H1 (cell line): Measurements from ENCODE around the gene SPTB. TPM values are rescaled to one million over a fixed set of nuclear protein-coding genes. Genes with fewer than 3 reads are reported as not detected.
A peak's percentile ranks its signal among the peaks of the same experiment; 100 is the strongest.

Source experiments
- BCL11A ChIP-seq, 2 experiments: IDR thresholded peaks; one replicate each; pipeline ENCODE4 v1.6.1; 2011; ENCODE audit warnings: low read depth in 2 of 2, low read length in 2 of 2, mild to moderate bottlenecking in 2 of 2
- BRCA1 ChIP-seq: IDR thresholded peaks from 2 replicates; pipeline ENCODE4 v1.6.1; 2012; ENCODE audit warnings: low read depth, low read length, improper control_type of control experiment
- JUND ChIP-seq: IDR thresholded peaks from 2 replicates; pipeline ENCODE4 v1.6.1; 2011; ENCODE audit warnings: mild to moderate bottlenecking, improper control_type of control experiment, low read length
- KDM1A ChIP-seq: fragments of 200-600, 300-600 bp; sonication (generic); IDR thresholded peaks from 2 replicates; pipeline ENCODE4 v1.7.1; 2016; ENCODE audit warnings: mild to moderate bottlenecking, low read length, borderline replicate concordance
- POU5F1 ChIP-seq: IDR thresholded peaks from 2 replicates; pipeline ENCODE4 v1.6.1; 2011; ENCODE audit warnings: low read depth, mild to moderate bottlenecking, low read length, moderate library complexity
- SRF ChIP-seq: IDR thresholded peaks from 2 replicates; pipeline ENCODE4 v1.6.1; 2011; ENCODE audit warnings: mild to moderate bottlenecking, low read depth, low read length, moderate library complexity
- polyA plus RNA-seq, 7 experiments: library from polyadenylated mRNA; depleted of rRNA in 3 of 7; stranded (reverse) in 5 of 7; unstranded in 2 of 7; fragments of >200 nt in 5 of 7; fragments of 200-250 nt in 2 of 7; gene quantifications; 1 replicate in 5 of 7; 2 replicates in 1 of 7; 4 replicates in 1 of 7; pipeline versions ENCODE4 v1.2.1 to v1.2.3, GENCODE V29; 2011 to 2013; ENCODE audit warnings: missing spikeins in 2 of 7, mixed read lengths in 2 of 7
- total RNA-seq: library from RNA; stranded (reverse); fragmentation: NEBNext Ultra II Directional; extraction: Animal tissue kit (Norgen Biotek cat#: 25700); gene quantifications from 2 replicates; pipeline ENCODE4 v1.2.1, GENCODE V29; 2021
- TF ChIP-seq, protein P1 (sequence below): fragments of 300-600 bp; sonication (generic); IDR thresholded peaks from 2 replicates; pipeline ENCODE4 v1.7.1; 2012; ENCODE audit warnings: low read length, moderate library complexity, mild to moderate bottlenecking, inconsistent platforms; ENCODE audit not compliant: insufficient replicate concordance

SPTB gene
- total and polyA plus RNA-seq, 2 of the 8 experiments (the other 6 are each of a cell fraction or from before 2014, with no cell fraction given), result 0.30 to 2.4 TPM

DNA sequence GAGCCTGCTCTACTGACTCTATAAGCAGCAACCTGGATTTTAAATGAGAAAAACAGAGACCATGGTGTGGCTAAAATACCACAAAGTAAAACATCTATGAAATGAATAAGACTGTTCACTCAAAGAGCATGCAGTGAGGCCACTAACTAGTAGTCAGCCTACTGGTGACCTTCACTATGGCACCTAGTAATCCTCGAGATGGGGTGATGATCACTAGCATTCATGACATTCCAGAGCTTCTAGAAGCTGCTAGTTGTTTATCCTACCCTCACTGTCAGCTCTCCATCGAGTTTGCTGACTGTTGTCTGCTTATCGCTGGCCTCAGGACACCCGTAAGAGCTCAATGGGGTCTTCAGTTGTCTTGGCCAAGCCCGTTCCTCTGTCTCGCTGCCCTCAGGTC lies 13.7 kb downstream of the SPTB start (continued):
- TF ChIP-seq, protein P1, sequence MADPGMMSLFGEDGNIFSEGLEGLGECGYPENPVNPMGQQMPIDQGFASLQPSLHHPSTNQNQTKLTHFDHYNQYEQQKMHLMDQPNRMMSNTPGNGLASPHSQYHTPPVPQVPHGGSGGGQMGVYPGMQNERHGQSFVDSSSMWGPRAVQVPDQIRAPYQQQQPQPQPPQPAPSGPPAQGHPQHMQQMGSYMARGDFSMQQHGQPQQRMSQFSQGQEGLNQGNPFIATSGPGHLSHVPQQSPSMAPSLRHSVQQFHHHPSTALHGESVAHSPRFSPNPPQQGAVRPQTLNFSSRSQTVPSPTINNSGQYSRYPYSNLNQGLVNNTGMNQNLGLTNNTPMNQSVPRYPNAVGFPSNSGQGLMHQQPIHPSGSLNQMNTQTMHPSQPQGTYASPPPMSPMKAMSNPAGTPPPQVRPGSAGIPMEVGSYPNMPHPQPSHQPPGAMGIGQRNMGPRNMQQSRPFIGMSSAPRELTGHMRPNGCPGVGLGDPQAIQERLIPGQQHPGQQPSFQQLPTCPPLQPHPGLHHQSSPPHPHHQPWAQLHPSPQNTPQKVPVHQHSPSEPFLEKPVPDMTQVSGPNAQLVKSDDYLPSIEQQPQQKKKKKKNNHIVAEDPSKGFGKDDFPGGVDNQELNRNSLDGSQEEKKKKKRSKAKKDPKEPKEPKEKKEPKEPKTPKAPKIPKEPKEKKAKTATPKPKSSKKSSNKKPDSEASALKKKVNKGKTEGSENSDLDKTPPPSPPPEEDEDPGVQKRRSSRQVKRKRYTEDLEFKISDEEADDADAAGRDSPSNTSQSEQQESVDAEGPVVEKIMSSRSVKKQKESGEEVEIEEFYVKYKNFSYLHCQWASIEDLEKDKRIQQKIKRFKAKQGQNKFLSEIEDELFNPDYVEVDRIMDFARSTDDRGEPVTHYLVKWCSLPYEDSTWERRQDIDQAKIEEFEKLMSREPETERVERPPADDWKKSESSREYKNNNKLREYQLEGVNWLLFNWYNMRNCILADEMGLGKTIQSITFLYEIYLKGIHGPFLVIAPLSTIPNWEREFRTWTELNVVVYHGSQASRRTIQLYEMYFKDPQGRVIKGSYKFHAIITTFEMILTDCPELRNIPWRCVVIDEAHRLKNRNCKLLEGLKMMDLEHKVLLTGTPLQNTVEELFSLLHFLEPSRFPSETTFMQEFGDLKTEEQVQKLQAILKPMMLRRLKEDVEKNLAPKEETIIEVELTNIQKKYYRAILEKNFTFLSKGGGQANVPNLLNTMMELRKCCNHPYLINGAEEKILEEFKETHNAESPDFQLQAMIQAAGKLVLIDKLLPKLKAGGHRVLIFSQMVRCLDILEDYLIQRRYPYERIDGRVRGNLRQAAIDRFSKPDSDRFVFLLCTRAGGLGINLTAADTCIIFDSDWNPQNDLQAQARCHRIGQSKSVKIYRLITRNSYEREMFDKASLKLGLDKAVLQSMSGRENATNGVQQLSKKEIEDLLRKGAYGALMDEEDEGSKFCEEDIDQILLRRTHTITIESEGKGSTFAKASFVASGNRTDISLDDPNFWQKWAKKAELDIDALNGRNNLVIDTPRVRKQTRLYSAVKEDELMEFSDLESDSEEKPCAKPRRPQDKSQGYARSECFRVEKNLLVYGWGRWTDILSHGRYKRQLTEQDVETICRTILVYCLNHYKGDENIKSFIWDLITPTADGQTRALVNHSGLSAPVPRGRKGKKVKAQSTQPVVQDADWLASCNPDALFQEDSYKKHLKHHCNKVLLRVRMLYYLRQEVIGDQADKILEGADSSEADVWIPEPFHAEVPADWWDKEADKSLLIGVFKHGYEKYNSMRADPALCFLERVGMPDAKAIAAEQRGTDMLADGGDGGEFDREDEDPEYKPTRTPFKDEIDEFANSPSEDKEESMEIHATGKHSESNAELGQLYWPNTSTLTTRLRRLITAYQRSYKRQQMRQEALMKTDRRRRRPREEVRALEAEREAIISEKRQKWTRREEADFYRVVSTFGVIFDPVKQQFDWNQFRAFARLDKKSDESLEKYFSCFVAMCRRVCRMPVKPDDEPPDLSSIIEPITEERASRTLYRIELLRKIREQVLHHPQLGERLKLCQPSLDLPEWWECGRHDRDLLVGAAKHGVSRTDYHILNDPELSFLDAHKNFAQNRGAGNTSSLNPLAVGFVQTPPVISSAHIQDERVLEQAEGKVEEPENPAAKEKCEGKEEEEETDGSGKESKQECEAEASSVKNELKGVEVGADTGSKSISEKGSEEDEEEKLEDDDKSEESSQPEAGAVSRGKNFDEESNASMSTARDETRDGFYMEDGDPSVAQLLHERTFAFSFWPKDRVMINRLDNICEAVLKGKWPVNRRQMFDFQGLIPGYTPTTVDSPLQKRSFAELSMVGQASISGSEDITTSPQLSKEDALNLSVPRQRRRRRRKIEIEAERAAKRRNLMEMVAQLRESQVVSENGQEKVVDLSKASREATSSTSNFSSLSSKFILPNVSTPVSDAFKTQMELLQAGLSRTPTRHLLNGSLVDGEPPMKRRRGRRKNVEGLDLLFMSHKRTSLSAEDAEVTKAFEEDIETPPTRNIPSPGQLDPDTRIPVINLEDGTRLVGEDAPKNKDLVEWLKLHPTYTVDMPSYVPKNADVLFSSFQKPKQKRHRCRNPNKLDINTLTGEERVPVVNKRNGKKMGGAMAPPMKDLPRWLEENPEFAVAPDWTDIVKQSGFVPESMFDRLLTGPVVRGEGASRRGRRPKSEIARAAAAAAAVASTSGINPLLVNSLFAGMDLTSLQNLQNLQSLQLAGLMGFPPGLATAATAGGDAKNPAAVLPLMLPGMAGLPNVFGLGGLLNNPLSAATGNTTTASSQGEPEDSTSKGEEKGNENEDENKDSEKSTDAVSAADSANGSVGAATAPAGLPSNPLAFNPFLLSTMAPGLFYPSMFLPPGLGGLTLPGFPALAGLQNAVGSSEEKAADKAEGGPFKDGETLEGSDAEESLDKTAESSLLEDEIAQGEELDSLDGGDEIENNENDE, result no peak
- TF ChIP-seq BRCA1 (peak; percentile 76), KDM1A (no peak), JUND (no peak), BCL11A (IDR thresholded peaks at IDR 0.05; ENCODE audit: low read depth in 2 of 2, low read length in 2 of 2) (no peak), POU5F1 (no peak), SRF (no peak)
